Endothelial cell of hepatic sinusoid (primary cell): ENCODE measurements around the gene TRIM59.

Experiments used
- in situ Hi-C: cut with HindIII; loops from 2 replicates; pipeline ENCODE4 v1.10.0; 2017; ENCODE audit warnings: low sequenced_read_pairs

TRIM59 gene

GRCh38 chr3:160449636-160450598 lies at the start of gene TRIM59:
TSS of gene TRIM59 (minus strand) at chr3:160449786. CDS start at chr3:160439183, 10,603 bp downstream.
- in situ Hi-C loops = no loop called here

- in situ Hi-C loops = no loop called here
Measured at GRCh38 chr3:160498202-160498601, 48.6 kb upstream of the TRIM59 start.

GRCh38 chr3:160490166-160490565 lies 40.6 kb upstream of the TRIM59 start:
- in situ Hi-C loops = no loop called here

GRCh38 chr3:160486459-160486869 lies 36.9 kb upstream of the TRIM59 start:
- in situ Hi-C loops = no loop called here

- in situ Hi-C loops = no loop called here
Measured at GRCh38 chr3:160482796-160483195, 33.2 kb upstream of the TRIM59 start.

GRCh38 chr3:160481856-160482255 lies 32.3 kb upstream of the TRIM59 start:
- in situ Hi-C loops = no loop called here

- in situ Hi-C loops = no loop called here
Measured at GRCh38 chr3:160480931-160481330, 31.3 kb upstream of the TRIM59 start.

GRCh38 chr3:160479376-160479775 lies 29.8 kb upstream of the TRIM59 start:
- in situ Hi-C loops = no loop called here

GRCh38 chr3:160478338-160478737 lies 28.8 kb upstream of the TRIM59 start:
- in situ Hi-C loops = no loop called here

- in situ Hi-C loops = no loop called here
Measured at GRCh38 chr3:160477750-160478149, 28.2 kb upstream of the TRIM59 start.

GRCh38 chr3:160475884-160476283 lies 26.3 kb upstream of the TRIM59 start:
- in situ Hi-C loops = no loop called here

- in situ Hi-C loops = no loop called here
Measured at GRCh38 chr3:160475153-160475552, 25.6 kb upstream of the TRIM59 start.

- in situ Hi-C loops = no loop called here
Measured at GRCh38 chr3:160474416-160474838, 24.8 kb upstream of the TRIM59 start.

GRCh38 chr3:160473978-160474377 lies 24.4 kb upstream of the TRIM59 start:
- in situ Hi-C loops = no loop called here

GRCh38 chr3:160473221-160473620 lies 23.6 kb upstream of the TRIM59 start:
- in situ Hi-C loops = no loop called here

- in situ Hi-C loops = no loop called here
Measured at GRCh38 chr3:160472344-160472743, 22.8 kb upstream of the TRIM59 start.

GRCh38 chr3:160471892-160472291 lies 22.3 kb upstream of the TRIM59 start:
- in situ Hi-C loops = no loop called here

- in situ Hi-C loops = no loop called here
Measured at GRCh38 chr3:160470181-160470580, 20.6 kb upstream of the TRIM59 start.

GRCh38 chr3:160464971-160465370 lies 15.4 kb upstream of the TRIM59 start:
- in situ Hi-C loops = no loop called here

GRCh38 chr3:160464321-160464720 lies 14.7 kb upstream of the TRIM59 start:
- in situ Hi-C loops = no loop called here

GRCh38 chr3:160460033-160460432 lies 10.4 kb upstream of the TRIM59 start:
- in situ Hi-C loops = no loop called here

GRCh38 chr3:160459450-160459970 lies 9.9 kb upstream of the TRIM59 start:
- in situ Hi-C loops = no loop called here
